GM12872 (cell line): ENCODE measurements around the gene MAGEB17.

Experiments used
- CTCF ChIP-seq: IDR thresholded peaks from 3 replicates; pipeline ENCODE4 v1.5.1; 2011; ENCODE audit warnings: low read depth, mild to moderate bottlenecking, low read length, moderate library complexity; ENCODE audit not compliant: insufficient read depth

MAGEB17 gene

GRCh38 chrX:16196829-16197228 lies 29.5 kb downstream of the MAGEB17 start:
- TF ChIP-seq CTCF: no peak

- no peak for TF ChIP-seq CTCF
Measured at GRCh38 chrX:16199343-16199742, 32.1 kb downstream of the MAGEB17 start.

DNA sequence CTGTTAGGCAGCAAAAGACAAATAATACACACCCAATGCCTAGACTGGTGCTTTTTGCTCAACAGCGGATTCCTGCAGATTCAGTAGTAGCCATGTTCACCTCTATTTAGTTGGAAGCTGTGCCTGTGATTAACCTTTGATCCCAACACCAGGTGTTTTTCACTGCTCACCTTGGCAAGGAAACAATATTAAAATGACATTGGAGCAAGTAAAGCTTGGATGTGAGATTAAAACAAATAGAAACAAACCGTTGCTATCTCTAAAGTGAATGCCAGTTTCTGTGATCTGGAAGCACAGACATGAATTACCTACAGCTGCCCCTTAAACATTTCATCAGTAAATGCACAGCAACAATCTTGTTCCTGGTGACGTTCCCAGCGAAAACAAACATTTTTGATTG lies 35.7 kb downstream of the MAGEB17 start:
- TF ChIP-seq CTCF: no peak

- no peak for TF ChIP-seq CTCF
Measured at GRCh38 chrX:16204538-16204937, 37.3 kb downstream of the MAGEB17 start.

- TF ChIP-seq CTCF: no peak
Measured at GRCh38 chrX:16205840-16206239, 38.6 kb downstream of the MAGEB17 start.

DNA sequence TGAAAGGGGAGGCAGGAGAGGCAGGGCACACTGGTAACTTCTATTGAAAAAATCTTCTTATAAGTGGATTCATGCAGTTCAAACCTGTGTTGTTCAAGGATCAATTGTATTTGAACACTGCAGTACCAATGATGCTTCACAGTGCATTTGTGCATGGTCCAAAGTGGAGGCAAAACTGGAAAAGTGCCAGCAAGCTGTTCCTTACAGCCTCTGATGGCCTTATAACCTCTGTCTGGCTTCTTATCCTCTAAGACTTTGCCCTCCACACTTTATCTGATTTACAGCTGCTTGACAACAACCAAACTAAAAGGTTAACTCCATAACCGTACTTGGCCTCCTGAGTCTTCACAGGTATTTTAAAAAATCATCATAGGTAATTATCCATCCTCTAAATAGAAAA lies 40.4 kb downstream of the MAGEB17 start:
- no peak for TF ChIP-seq CTCF

GRCh38 chrX:16208601-16209000 lies 41.3 kb downstream of the MAGEB17 start:
- no peak for TF ChIP-seq CTCF

DNA sequence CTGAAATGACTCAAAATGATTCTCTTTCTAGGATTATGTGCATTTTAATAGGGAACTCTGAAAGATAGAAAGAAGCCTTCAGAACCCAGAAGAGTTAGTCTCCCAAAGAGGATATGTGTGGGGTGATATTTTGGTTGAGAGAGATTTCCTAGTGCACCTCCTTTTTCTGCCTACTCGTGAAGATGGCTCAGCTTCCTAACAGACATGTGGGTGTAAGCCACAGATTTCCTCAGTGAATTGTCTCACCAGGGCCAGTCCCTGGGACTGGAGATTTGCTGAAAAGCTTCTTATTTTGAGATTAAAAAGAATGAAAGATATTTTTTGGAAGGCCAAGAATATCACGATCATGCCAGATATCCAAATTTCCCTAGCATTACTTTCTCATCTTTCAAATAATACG lies 42.8 kb downstream of the MAGEB17 start:
- no peak for TF ChIP-seq CTCF
